K562 (cell line): ENCODE results near the gene IRS2. TPM values are rescaled to one million over a fixed set of nuclear protein-coding genes. Genes with fewer than 3 reads are reported as not detected.
A peak's percentile ranks its signal among the peaks of the same experiment; 100 is the strongest.

Source experiments
- ADNP ChIP-seq: fragments of 200-800 bp; sonication (Bioruptor generic); IDR thresholded peaks from 2 replicates; pipeline ENCODE4 v1.6.1; 2016; ENCODE audit warnings: missing genetic modification characterization, missing compliant biosample characterization
- ARID2 ChIP-seq: fragments of 450-650 bp; IDR thresholded peaks from 2 replicates; pipeline ENCODE4 v1.6.1; 2017; ENCODE audit warnings: antibody characterized with exemption, mild to moderate bottlenecking
- FOS ChIP-seq: IDR thresholded peaks from 3 replicates; pipeline ENCODE4 v1.6.1; 2011; ENCODE audit not compliant: insufficient read length; ENCODE audit errors: extremely low read depth
- HDAC1 ChIP-seq, 2 experiments: fragments of 450-650 bp; IDR thresholded peaks; 2 replicates each; pipeline ENCODE4 v1.6.1; 2016 to 2017; ENCODE audit warnings: inconsistent platforms in 1 of 2, mild to moderate bottlenecking in 1 of 2, moderate library complexity in 1 of 2
- HDAC2 ChIP-seq: fragments of 450-650 bp; IDR thresholded peaks from 2 replicates; pipeline ENCODE4 v1.6.1; 2016; ENCODE audit warnings: mild to moderate bottlenecking
- JUND ChIP-seq, 2 experiments: IDR thresholded peaks; 2 replicates in 1 of 2; 3 replicates in 1 of 2; pipeline ENCODE4 v1.6.1; 2011; ENCODE audit warnings: borderline replicate concordance in 2 of 2, low read depth in 2 of 2, low read length in 2 of 2, improper control_type of control experiment in 1 of 2, missing biosample characterization in 1 of 2, missing genetic modification characterization in 1 of 2, missing genetic modification reagents in 1 of 2
- KDM2B ChIP-seq: fragments of 250-450 bp; sonication (Bioruptor Pico); IDR thresholded peaks from 2 replicates; pipeline ENCODE4 v1.8.0; 2021; ENCODE audit warnings: mild to moderate bottlenecking, moderate library complexity
- NR2F6 ChIP-seq: fragments of 450-650 bp; formaldehyde crosslinking; IDR thresholded peaks from 2 replicates; pipeline ENCODE4 v1.4.0; 2020; ENCODE audit warnings: mild to moderate bottlenecking
- SIX5 ChIP-seq, 2 experiments: IDR thresholded peaks; 2 replicates each; pipeline ENCODE4 v1.6.1; 2011; ENCODE audit warnings: low read length in 2 of 2, borderline replicate concordance in 1 of 2, low read depth in 1 of 2, mild to moderate bottlenecking in 1 of 2, moderate library complexity in 1 of 2; ENCODE audit not compliant: insufficient read depth in 1 of 2
- SMAD2 ChIP-seq: fragments of 150-350 bp; IDR thresholded peaks from 2 replicates; pipeline ENCODE4 v1.6.1; 2014; ENCODE audit warnings: low read depth, mild to moderate bottlenecking, low read length
- STAG1 ChIP-seq: sonication (generic); formaldehyde crosslinking; IDR thresholded peaks from 2 replicates; pipeline ENCODE4 v1.5.0; 2020; ENCODE audit warnings: missing genetic modification reagents, borderline replicate concordance
- ZFX ChIP-seq: sonication (generic); formaldehyde crosslinking; IDR thresholded peaks from 2 replicates; pipeline ENCODE4 v1.8.0; 2022; ENCODE audit warnings: mild to moderate bottlenecking, missing genetic modification reagents, moderate library complexity
- ZNF184 ChIP-seq: sonication (generic); formaldehyde crosslinking; IDR thresholded peaks from 2 replicates; pipeline ENCODE4 v1.5.0; 2020; ENCODE audit warnings: missing genetic modification reagents
- ZNF224 ChIP-seq: sonication (generic); formaldehyde crosslinking; IDR thresholded peaks from 2 replicates; pipeline ENCODE4 v1.8.0; 2022; ENCODE audit warnings: mild to moderate bottlenecking, missing genetic modification reagents
- polyA plus RNA-seq, 8 experiments: library from polyadenylated mRNA; depleted of rRNA in 4 of 8; stranded (reverse) in 5 of 8; unstranded in 3 of 8; fragments of >200 nt; fragmentation: Nextera tagmentation in 2 of 8; fragmentation: Illumina TruSeq in 1 of 8; extraction: Ambion mirVana in 2 of 8; extraction: Trizol in 1 of 8; gene quantifications; 2 replicates each; pipeline versions ENCODE4 v1.2.1 to v1.2.3, GENCODE V29; 2011 to 2014; ENCODE audit warnings: inconsistent platforms in 1 of 8, missing spikeins in 1 of 8
- total RNA-seq, 7 experiments: library from RNA; depleted of rRNA in 6 of 7; stranded (reverse); fragments of >200 nt in 6 of 7; fragmentation: Illumina TruSeq in 2 of 7; extraction: Trizol in 2 of 7; gene quantifications; 2 replicates each; pipeline versions ENCODE4 v1.2.1 to v1.2.3, GENCODE V29; 2011 to 2021; ENCODE audit warnings: low replicate concordance in 1 of 7
- TF ChIP-seq, protein P1 (sequence below): fragments of 450-650 bp; IDR thresholded peaks from 2 replicates; pipeline ENCODE4 v1.7.1; 2018; ENCODE audit warnings: mild to moderate bottlenecking, low read depth; ENCODE audit not compliant: partially characterized antibody
- TF ChIP-seq, protein P2 (sequence below), 3 experiments: fragments of 200-800 bp in 1 of 3; sonication (Bioruptor generic) in 1 of 3; sonication (generic) in 1 of 3; formaldehyde crosslinking in 1 of 3; IDR thresholded peaks; 2 replicates each; pipeline versions ENCODE4 v1.6.1 to v1.8.0; 2016 to 2022; ENCODE audit warnings: mild to moderate bottlenecking in 2 of 3, missing compliant biosample characterization in 2 of 3, missing genetic modification characterization in 2 of 3, missing genetic modification reagents in 1 of 3
- TF ChIP-seq, protein P3 (sequence below): fragments of 250-450 bp; sonication (Bioruptor Pico); IDR thresholded peaks from 2 replicates; pipeline ENCODE4 v1.4.0; 2020; ENCODE audit warnings: mild to moderate bottlenecking, moderate library complexity
- TF ChIP-seq, protein P4 (sequence below), 2 experiments: fragments of 450-650 bp in 1 of 2; sonication (generic) in 1 of 2; formaldehyde crosslinking in 1 of 2; IDR thresholded peaks in 1 of 2; conservative IDR thresholded peaks in 1 of 2; 2 replicates each; pipeline versions ENCODE4 v1.6.1 to v1.8.1; 2016 to 2023; ENCODE audit warnings: mild to moderate bottlenecking in 2 of 2, moderate library complexity in 2 of 2, inconsistent platforms in 1 of 2, missing genetic modification reagents in 1 of 2
- TF ChIP-seq, protein P5 (sequence below): fragments of 450-650 bp; formaldehyde crosslinking; IDR thresholded peaks from 2 replicates; pipeline ENCODE4 v1.4.0; 2020; ENCODE audit warnings: mild to moderate bottlenecking, mixed read lengths

Gene IRS2
- total and polyA plus RNA-seq, 9 of the 15 experiments (the other 6 are each of a cell fraction or from before 2014, with no cell fraction given) = 0.36 to 4.6 (median 0.63) TPM

DNA sequence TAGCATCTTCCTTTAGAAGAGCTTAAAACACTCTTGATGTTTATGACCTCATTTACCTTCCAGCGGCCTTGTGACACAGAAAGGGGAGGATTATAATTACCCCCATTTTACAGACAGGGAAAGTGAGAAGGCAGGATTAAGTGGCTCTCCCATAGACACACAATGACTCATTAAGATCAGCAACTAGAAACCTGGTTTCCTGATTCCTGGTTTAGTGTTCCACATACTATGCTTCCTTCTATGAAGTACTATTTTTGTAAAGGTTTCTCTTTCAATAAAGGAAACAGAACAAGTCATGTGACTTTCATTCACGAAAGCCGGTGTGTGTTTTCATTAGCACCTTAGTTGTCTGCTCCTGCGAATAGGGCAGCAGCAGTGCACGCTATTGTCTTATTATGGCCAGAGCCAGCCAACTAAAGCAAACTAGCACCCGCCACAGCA, 8.3 kb downstream of the IRS2 start (continued):
- TF ChIP-seq, protein P1, sequence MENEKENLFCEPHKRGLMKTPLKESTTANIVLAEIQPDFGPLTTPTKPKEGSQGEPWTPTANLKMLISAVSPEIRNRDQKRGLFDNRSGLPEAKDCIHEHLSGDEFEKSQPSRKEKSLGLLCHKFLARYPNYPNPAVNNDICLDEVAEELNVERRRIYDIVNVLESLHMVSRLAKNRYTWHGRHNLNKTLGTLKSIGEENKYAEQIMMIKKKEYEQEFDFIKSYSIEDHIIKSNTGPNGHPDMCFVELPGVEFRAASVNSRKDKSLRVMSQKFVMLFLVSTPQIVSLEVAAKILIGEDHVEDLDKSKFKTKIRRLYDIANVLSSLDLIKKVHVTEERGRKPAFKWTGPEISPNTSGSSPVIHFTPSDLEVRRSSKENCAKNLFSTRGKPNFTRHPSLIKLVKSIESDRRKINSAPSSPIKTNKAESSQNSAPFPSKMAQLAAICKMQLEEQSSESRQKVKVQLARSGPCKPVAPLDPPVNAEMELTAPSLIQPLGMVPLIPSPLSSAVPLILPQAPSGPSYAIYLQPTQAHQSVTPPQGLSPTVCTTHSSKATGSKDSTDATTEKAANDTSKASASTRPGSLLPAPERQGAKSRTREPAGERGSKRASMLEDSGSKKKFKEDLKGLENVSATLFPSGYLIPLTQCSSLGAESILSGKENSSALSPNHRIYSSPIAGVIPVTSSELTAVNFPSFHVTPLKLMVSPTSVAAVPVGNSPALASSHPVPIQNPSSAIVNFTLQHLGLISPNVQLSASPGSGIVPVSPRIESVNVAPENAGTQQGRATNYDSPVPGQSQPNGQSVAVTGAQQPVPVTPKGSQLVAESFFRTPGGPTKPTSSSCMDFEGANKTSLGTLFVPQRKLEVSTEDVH = no peak
- no peak for TF ChIP-seq SMAD2
- TF ChIP-seq, protein P2, sequence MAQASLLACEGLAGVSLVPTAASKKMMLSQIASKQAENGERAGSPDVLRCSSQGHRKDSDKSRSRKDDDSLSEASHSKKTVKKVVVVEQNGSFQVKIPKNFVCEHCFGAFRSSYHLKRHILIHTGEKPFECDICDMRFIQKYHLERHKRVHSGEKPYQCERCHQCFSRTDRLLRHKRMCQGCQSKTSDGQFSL (CRISPR knock-in tag; IDR thresholded peaks at IDR 0.05) = no peak
- TF ChIP-seq, protein P2 (tag; IDR thresholded peaks at IDR 0.05) = no peak
- TF ChIP-seq HDAC1 (IDR thresholded peaks at IDR 0.05) = peak in 1 of 2 experiments; percentile 56; a peak in 2 of 4 replicates
- TF ChIP-seq, protein P3, sequence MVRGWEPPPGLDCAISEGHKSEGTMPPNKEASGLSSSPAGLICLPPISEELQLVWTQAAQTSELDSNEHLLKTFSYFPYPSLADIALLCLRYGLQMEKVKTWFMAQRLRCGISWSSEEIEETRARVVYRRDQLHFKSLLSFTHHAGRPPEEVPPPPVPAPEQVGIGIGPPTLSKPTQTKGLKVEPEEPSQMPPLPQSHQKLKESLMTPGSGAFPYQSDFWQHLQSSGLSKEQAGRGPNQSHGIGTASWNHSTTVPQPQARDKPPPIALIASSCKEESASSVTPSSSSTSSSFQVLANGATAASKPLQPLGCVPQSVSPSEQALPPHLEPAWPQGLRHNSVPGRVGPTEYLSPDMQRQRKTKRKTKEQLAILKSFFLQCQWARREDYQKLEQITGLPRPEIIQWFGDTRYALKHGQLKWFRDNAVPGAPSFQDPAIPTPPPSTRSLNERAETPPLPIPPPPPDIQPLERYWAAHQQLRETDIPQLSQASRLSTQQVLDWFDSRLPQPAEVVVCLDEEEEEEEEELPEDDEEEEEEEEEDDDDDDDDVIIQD = no peak
- TF ChIP-seq ZNF224 (CRISPR knock-in tag) = no peak
- no peak for TF ChIP-seq ARID2
- no peak for TF ChIP-seq ZFX (CRISPR knock-in tag)
- no peak for TF ChIP-seq FOS
- no peak for TF ChIP-seq NR2F6 (CRISPR knock-in tag)
- TF ChIP-seq HDAC2 = peak; percentile 81
- no peak for TF ChIP-seq KDM2B
- TF ChIP-seq ADNP (tag) = peak; percentile 72
- no peak for TF ChIP-seq JUND (IDR thresholded peaks at IDR 0.05; ENCODE audit: borderline replicate concordance, low read depth, low read length)
- TF ChIP-seq JUND (tag; IDR thresholded peaks at IDR 0.05; ENCODE audit: borderline replicate concordance, low read depth, low read length) = peak; percentile 49; the same call in 2 of the 3 replicates
- TF ChIP-seq SIX5 (IDR thresholded peaks at IDR 0.05; ENCODE audit: borderline replicate concordance in 1 of 2, insufficient read depth in 1 of 2, low read depth in 1 of 2, low read length in 2 of 2) = no peak
- TF ChIP-seq, protein P4, sequence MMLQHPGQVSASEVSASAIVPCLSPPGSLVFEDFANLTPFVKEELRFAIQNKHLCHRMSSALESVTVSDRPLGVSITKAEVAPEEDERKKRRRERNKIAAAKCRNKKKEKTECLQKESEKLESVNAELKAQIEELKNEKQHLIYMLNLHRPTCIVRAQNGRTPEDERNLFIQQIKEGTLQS (IDR thresholded peaks at IDR 0.05) = peak; percentile 19; the same call in 1 of the 2 replicates
- TF ChIP-seq, protein P4 (CRISPR knock-in tag; conservative IDR thresholded peaks at IDR 0.05) = no peak
- TF ChIP-seq, protein P5, sequence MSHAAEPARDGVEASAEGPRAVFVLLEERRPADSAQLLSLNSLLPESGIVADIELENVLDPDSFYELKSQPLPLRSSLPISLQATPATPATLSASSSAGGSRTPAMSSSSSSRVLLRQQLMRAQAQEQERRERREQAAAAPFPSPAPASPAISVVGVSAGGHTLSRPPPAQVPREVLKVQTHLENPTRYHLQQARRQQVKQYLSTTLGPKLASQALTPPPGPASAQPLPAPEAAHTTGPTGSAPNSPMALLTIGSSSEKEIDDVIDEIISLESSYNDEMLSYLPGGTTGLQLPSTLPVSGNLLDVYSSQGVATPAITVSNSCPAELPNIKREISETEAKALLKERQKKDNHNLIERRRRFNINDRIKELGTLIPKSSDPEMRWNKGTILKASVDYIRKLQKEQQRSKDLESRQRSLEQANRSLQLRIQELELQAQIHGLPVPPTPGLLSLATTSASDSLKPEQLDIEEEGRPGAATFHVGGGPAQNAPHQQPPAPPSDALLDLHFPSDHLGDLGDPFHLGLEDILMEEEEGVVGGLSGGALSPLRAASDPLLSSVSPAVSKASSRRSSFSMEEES (CRISPR knock-in tag) = peak; percentile 92
- TF ChIP-seq ZNF184 = no peak
- TF ChIP-seq STAG1 (CRISPR knock-in tag) = no peak
